Activated gamma-delta T cell treated with Interleukin-2 at 50 U/mL for 16 hours (primary cell): ENCODE data around the gene EML4.
"Not testable (repeated sequence)": the region's sequence is repeated elsewhere in the genome, so short reads cannot be mapped to it uniquely, and the experiment has no call there.

Source experiments
- DNase-seq: peaks from one replicate; pipeline ENCODE4 v3.0.0-alpha.2; 2020

Gene EML4

DNA sequence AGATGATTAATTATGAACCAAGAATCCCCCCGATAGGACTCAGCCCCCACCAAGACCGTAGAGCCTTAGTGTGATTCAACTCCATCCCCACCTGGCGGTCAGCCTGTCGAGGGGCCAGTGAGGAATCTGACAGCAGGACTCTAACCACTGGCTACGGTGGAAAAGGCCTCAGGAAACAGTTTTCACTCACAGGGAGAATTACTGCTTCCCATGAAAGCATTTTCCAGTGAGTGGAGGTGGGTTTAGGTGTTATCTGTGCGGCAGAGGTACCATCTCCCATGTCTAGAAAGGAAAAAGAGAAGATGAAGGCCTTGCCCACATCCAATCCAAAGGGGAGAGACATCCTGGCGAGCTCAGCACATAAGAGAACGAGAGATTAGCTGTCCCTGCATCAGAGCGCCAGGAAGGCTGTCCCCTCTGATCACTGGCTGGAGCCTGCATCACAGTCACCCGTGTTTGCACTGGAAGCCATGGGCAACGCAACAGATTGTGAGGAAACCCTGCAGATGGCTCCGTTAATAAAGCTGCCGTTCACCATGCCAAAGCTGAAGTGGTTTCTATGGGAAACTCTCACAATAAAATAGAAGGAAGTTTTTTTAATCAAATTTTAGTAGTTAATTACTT lies 169.5 kb downstream of the EML4 start:
- DNase-seq, result no peak

DNA sequence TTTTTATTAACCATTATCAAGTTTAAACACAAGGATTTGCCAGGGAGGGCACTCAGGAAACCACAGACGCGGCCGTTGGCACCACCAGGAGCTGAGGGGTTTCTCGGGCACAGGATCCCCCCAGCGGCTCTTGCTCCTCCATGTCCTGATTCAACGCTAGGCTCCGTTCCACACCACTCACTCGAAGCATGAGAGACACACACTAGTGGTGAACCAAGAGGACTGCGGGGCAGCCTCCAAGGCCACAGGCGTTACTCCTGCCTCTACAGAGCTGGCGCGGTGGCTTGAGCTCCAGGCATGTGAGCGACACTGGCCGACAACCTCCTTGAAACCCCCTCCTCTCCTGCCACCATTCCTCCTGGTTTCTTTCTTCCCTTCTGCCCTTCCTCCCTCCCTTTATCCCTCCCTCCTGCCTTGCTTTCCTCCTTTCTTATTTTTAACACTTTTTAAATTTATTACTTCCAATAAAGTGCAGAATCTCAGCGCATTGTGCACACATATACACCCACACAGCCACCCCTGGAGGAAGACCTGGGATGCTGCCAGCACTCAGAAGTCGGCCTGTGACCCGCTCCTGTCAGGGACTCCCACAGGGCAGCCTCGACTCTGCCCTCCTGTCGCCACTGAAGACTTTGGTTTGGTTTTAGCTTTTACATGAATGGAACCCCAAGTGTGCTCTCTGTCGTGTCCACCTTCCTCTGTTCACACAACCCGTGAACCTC lies 170.2 kb downstream of the EML4 start:
- DNase-seq, result no peak

DNA sequence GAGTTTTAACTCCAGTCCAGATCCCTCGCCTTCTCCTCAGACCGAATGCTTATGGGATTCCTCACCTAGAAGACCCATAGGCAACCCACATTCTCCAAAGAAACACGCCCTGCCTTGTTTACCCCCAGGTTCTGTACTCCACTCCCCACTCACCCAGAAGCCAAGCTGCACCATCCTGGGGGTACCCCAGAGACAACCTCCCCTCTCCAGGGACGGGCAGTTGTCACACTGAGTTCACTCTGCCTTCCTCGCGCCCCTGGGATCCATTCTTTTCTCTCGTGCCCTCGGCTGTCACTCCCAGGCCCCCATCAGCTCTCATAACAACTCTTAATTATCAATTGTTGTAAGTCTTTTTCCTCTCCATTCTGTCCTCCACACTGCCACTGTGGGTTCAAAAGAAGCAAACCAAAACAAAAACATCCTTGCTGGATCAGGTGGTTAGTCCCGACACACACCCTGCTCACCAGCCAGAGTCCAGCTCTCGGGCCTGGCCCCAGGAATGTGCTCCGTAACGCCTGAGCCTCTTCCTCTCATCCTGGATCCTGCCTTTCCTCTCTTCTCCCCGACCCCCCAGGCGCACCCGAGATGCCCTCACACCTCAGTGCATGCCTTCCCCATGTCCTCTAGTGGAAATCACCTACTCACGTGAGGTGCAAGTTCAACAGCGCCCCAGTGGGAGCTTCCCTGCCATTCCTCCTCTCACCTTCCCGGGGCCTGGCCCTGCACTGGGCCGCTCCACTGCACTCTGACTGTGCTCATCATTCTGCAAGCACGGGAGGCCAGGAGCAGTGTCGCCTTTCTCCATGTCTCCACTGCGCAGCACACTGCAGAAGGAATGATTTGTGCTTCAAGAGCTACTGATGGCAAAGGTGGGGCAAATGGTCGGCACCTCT lies 171.1 kb downstream of the EML4 start:
- no peak for DNase-seq

DNA sequence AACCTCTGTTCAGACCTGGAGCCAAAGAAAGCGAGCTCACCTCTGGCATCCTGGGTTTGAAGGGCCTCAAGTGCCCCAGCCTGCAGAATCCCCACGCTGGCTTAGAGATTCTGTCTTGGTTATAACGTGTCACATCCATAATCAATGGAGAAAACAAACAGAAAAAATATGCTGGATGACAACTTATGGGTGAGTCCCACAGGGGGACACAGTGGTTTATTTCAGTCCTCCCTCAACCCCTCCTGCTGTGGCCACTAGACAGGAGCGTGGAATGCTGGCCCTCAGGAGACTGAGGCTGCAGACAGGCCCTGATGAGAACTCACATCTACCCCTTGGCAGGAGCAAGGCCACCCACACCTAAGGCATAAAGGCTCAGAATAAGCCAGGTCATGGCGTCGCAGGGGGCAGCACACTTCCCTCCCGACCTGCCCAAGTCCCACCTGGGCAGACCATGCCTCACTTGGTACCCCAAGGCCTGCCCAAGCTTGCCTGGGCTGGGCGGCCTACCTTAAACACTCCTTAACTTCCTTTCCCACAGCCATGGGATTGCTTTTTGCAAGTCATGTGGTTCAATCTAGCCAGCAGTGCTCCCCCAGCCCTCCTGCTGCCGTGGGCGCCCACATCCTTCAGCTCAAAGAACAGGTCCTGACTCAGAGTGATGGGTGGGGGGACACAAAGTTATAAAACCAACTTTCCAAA lies 171.9 kb downstream of the EML4 start:
- no peak for DNase-seq

DNA sequence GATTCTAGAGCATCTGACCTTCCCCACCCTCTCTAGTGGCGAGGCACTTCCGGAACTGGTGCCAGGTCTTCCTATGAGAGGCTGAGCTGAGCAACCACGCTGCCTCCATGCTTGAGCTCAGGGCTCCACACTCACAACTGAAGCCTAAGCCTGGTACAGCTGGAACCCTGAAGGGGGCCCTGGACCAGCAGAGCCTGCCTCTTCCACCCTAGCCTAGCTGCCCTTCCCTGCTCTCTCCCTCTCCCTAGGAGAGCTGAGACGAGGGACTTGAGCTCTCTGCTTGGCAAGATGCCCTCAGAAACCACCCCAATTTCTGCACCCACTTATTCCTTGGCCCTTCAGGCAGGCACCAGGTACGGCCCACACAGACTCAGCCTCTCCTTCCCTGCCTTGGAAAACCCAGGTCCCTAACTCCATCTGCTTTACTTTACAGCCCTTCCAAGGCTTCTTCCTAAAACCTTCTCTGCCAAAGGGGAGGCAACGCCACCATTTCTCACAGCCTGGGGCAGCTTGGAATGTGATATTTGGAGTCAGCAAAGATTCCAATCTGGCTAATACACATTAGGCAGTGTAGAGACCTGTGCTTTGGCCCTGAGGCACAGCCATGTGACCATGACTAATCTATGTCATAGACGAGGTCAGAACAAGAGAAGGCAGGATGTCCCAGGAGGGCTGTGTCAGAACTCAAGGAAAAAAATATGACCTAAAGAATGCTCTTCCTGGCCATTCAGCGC lies 173.1 kb downstream of the EML4 start:
- DNase-seq, result no peak

DNA sequence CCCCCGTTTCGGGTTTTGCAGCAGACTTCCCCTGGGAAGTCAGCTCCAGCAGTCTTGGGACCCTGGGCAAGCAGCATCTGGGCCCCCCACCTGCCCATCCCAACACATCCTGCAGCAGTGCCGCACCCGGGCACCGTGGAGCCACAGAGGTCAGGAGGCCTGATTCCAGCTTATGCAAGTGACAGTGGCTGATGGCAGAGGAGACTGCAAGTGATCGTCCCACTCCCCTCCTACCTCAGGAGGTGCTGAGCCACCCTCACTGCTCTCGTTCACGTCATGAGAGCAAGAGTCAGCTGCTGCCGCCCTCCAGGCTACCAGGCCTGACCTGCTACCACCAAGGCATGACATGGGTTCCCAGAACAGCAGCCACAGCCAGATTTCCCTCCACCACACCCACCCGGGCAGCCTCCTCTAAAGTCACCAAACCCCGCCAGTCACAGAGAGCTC lies 173.7 kb downstream of the EML4 start:
- no peak for DNase-seq

DNA sequence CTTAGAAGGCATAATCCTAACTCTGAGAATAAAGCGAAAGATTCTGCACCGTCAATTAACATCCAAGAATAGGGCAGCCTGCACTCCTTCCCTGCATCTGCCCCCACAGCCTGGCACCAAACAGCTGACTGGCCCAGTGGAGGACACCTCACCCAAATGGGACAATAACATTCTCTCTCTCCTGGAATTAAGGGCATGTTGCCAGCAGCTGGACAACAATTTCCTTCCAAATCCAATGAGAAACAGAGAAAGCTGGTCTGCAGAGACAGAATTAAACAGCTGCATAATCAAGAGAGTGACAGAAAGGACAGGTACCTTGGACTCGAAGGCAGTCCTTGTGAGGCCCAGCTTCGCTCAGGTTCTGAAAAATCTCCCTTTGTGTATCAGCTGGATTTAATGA lies 176.8 kb downstream of the EML4 start:
- no peak for DNase-seq

DNA sequence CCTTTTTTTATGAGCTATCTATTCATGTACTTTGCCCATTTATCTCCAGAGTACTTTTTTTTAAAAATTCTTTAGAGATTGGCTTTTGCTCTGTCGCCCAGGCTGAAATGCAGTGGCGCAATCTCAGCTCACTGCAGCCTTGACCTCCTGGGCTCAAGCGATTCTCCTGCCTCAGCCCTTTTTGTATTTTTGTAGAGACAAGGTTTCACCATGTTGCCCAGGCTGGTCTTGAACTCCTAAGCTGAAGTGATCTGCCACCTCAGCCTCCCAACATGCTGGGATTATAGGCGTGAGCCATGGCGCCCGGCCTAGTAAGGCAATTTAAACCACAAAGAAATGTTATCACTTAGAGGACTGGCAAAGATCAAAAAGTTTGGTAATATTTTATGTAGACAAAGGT lies 177.7 kb downstream of the EML4 start:
- not testable (repeated sequence) for DNase-seq

DNA sequence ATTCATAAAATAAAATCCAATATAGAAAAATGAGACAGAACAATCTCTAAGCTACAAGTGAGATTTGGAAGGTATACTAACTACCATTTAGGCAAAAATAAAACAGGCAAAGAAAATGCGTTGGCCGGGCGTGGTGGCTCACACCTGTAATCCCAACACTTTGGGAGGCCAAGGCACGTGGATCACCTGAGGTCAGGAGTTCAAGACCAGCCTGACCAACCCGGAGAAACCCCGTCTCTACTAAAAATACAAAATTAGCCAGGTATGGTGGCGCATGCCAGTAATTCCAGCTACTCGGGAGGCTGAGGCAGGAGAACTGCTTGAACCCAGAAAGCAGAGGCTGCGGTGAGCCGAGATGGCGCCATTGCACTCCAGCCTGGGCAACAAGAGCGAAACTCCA lies 178.4 kb downstream of the EML4 start:
- not testable (repeated sequence) for DNase-seq

DNA sequence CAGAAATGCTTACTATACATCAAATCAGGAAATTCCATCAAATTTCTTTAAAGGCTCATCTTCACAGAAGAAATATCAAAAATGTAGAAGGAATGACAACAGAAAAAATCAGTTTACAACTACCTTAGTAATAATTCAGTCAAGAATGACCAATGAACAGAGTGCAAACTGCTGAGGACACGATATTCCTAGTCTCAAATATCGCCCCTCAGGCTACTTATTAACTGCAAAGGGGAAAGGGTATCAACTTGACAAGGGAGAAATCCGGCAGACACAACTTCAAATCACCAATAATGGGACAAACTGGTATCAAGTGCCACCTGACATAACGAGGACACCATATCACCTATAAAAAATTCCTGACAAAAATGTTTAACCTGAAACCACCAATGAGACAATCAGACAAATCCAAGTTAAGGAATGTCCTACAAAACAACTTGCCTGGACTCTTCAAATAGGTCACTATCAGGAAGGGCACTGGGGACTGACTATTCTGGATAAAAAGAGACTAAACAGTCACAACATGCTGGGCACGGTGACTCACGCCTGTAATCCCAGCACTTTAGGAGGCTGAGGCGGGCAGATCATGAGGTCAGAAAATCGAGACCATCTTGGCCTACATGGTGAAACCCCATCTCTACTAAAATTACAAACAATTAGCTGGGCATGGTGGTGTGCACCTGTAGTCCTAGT lies 179.1 kb downstream of the EML4 start:
- DNase-seq, result no peak

DNA sequence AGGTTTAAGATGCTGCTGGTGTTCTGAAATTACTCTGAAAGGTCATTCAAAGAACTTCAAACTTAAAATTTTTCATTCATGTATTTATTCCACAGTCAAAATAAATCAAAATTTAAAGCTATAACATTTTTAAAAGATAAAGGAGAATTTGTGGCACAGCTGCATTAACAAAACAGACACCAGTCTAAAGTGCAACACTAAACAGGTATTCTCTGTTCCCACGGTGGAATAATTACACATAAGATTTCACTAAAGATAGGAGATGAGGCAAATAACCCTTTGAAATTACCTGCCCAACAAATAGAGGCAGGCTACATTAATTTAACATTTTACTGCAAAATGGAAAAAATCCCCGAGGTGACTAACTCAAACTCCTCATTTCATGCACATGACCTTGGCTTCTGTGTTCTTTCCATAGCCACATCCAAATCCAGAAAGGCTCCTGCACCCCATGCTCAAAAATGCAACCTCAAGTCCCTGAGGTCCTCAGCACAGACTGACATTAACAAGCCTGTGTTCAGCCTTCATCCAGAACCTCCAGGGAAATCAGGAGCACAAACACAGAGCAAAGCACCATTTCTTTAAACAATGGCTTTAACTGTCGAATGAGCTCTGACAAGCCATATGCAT lies 181.4 kb downstream of the EML4 start:
- no peak for DNase-seq

DNA sequence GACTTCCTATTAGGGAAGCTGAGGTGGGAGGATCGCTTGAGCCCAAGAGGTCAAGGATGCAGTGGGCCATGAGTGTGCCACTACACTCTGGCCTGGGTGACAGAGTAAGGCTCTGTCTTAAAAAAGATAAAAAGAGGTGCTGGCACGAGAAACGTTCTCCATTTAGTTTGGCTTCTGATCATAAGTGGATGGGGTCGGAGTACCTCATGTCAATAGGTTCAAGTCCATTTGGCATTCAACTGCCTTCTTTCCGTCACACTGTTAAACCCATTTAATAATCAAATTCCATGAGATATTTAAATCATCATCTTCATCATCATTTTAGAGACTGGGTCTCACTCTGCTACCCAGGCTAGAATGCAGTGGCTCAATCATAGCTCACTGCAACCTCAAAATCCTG lies 182.7 kb downstream of the EML4 start:
- no peak for DNase-seq

DNA sequence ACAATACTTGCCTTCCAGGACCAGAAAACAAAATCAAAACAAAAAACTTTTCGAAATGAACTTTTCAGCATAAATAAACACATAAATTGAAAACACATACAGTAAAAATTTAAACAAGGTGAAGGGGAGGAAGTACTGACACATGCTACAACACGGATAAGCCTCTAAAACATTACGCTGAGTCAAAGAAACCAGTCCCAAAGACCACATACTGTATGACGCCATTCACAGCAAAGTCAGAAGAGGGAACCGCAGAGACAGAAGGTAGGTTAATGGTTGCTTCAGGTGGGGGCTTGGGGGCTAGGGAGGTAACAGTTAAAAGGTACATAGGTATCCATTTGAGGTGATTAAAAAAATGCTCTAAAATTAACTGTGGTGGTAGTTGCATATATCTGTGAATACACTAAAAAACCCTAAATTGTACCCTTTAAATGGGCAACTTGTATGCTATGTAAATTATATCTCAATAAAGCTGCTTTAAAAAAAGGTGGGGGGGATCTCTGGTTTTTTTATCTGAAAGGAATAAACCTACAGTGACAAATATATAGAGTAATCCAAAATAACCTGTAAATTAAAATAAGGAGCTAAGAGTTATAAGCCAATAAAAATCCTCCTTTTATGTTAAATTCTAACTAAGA lies 184.8 kb downstream of the EML4 start:
- DNase-seq, result no peak

DNA sequence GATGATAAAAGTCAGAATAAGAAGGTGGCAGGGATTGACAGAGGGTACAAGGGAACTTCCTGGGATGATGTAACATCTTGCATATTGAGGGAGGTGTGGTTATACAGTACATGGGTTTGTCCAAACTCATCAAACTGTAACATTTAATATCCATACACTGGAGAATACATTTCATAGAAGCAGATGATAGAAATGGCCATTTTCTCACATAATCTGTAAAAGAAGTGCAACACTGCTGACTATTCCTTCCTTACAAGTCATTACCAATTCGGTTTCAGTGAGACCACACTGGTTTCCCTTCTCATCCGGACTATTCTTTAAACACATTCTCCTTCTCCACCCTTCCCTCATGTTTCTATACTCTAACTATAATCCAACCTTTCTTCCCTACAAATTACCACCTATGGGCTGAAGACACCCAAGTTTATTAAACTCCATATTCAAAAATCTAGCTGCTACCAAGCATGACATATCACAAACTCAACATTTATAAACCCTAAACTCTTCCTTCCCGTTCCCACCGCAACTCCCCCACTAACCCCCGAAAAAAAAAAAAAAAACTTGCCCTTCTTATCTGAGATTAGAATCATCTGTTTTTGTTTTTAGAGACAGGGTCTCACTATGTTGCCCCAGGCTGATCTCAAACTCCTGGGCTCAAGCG lies 190.3 kb downstream of the EML4 start:
- DNase-seq, result no peak

DNA sequence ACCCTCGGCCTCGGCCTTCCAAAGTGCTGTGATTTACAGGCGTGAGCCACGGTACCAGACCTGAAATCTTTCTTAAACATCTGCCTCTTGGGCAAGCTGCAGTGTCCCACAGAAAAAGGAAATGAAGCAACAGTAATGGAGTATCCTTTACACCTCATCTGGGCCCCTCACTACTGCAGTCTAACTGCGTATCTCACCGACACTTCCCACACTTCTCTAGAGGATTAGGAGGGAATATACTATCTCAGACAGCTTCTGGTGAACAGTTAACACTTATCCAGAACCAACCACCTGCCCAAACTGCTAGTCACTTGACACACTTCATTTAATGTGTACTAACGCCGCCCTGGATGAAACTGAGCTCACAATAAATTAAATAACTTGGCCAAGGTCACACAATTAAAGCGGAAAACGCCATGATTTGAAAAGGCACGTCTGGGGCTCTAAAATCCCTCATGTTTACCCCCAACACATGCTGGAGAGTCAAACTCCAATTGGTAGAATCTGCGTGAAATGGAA lies 190.9 kb downstream of the EML4 start:
- DNase-seq, result no peak

DNA sequence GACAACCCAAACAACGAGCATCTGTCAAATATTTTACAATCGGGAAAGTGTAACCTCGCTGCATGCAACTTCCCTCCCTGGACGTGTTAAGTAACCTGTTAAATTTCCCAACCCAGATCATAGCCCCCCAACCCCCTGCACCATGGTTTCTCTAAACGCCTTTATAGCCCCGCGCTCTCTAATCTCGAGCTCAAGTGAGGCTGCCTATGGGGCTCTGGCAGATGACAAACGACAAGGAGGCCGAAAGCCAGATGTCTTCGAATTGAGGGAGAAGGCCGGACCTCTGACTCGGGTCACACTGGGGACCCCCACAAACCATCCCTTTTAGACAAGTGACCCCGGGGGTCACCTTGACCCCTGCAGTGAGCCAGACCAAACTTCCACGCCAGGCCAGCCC lies 191.3 kb downstream of the EML4 start:
- no peak for DNase-seq

DNA sequence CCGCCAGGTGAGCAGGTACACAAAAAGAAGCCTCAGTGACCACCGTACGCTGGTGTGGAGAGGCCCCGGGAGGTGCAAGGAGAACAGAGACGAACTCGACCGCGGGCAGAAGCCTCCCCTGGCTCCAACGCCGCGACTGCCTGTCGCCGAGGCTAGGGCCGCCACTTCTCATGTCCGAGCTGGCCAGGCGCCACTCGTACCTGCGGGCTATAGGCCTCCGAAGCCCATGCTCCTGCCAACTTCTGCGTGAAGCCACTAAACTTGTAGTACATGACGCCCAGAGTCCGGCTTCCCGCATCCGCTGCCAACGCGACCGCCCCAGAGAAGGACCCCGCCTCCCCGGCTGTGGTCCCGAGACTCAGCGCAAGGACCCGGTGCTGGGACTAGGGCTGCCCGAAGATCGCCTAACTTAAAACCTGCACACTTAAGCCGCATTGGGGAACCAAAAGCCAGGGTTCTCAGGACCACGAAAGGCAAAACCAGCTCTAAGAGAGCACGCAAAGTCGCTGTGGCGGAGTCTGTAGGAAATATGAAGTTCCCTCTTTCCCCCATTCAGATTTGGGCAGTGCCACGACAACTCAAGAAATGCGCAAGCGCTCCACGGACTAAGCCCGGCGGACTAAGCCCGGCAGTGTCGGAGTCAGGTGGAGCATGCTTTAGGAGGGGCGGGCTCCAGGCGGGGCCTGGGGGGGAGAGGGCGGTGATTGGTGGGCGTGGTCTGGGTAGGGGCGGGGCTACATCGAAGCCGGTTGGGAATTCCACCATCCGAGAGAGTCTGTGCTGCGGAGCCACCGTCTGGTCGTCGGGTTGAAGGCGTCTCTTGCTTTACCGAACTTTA lies 192.0 kb downstream of the EML4 start, which contains the start of gene COX7A2L:
COX7A2L (minus strand) TSS at position 328 of the 838 bp plus-strand sequence; CDS start at position 272, 56 bp downstream.
- peak; percentile 94 for DNase-seq

DNA sequence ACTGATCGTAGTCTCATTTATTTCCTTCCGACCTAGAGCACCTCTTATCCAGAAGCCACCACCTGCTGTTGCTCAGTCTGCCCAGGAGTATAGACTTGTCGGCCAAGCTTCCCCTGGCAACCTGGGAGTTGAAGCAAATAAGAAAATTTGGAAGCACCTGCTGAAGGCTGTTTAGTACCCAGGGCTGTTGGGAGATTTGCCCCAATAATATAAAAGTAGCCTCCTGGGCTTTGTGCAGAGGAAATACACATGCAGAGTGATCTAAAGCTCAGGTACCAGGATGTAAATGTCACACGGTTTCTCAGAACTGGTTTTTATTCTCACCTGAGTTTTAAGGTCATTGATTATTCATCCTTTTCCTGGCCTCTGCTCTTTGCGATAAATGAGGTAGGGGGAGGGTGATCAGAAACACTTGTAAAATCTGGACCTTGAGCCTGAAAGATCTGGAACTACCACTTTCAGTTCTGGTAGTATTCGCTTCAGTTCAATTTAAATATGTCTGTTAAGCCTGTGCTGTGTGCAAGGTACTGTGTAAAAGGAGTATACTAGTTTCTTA lies 192.7 kb downstream of the EML4 start:
- DNase-seq, result no peak

DNA sequence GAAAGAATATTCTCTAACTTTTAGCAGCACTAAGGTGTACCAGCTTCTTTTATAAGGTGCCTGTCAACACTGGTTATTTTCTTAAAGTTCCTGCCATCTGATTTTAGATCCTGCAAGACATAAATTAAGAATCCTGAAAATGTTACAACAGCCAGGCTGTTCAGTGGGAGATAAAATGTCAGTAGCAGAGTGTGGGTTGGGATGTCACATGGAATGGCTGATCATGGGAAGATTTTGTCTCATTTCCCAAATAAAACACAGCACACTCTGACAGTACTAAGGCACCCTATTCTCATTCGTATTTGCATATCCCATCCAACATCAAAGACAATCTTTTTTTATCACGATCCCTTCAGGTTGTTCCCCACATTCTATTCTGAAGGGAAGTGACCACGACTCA lies 194.3 kb downstream of the EML4 start:
- no peak for DNase-seq
